HEK293 (cell line): ENCODE measurements around the gene TRIM47.

Experiments used
- CTCF ChIP-seq: fragments of 450-650 bp; formaldehyde crosslinking; IDR thresholded peaks from 2 replicates; pipeline ENCODE4 v1.5.1; 2016; ENCODE audit warnings: missing biosample characterization, missing genetic modification characterization
- MYNN ChIP-seq: fragments of 450-650 bp; formaldehyde crosslinking; IDR thresholded peaks from 2 replicates; pipeline ENCODE4 v1.5.1; 2016; ENCODE audit warnings: missing biosample characterization, missing genetic modification characterization, borderline replicate concordance
- ZNF530 ChIP-seq: fragments of 450-650 bp; formaldehyde crosslinking; IDR thresholded peaks from 2 replicates; pipeline ENCODE4 v1.5.1; 2016; ENCODE audit warnings: low read depth, missing biosample characterization, missing genetic modification characterization

- TF ChIP-seq CTCF (tag by site-specific recombination): no peak
- no peak for TF ChIP-seq ZNF530 (tag by site-specific recombination)
- TF ChIP-seq MYNN: no peak
These were observed 21.5 kb upstream of the TRIM47 start for GRCh38 chr17:75899767-75900468.
